Uterus (tissue), 2 donors: ENCODE data around the gene TLX2.

Source experiments
- POLR2A ChIP-seq, 2 donors: fragments of 450-650 bp; IDR thresholded peaks; one replicate each; pipeline ENCODE4 v1.6.1; 2016; ENCODE audit warnings: antibody characterized with exemption in 2 of 2, mild to moderate bottlenecking in 1 of 2, moderate library complexity in 1 of 2
- TF ChIP-seq, protein P1 (sequence below), 4 experiments: fragments of 200-600 bp in 2 of 4; fragments of 450-650 bp in 2 of 4; sonication (generic) in 2 of 4; IDR thresholded peaks; one replicate each; pipeline ENCODE4 v1.5.1; 2016 to 2019; ENCODE audit warnings: antibody characterized with exemption in 4 of 4, mild to moderate bottlenecking in 2 of 4, moderate library complexity in 1 of 4

DNA sequence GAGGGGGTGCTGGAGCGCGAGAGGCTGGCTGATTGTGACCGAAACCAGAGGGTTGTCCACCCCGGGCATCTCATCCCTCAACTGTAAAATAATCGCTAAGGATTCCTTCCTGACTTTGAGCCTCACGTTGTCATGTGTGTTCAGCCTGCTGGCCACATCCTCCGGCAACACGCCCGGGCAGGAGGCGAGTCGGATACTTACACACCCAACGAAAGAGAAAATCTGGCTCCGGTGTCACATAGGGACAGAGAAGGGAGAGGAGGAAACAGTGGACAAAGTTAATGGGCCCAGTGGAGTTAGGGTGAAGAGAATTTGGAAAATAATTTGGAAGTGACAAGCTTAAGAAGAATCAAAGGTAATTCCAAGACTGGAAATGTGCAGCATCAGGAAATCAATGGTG is 2.4 kb downstream of the TLX2 start:
- TF ChIP-seq, protein P1, sequence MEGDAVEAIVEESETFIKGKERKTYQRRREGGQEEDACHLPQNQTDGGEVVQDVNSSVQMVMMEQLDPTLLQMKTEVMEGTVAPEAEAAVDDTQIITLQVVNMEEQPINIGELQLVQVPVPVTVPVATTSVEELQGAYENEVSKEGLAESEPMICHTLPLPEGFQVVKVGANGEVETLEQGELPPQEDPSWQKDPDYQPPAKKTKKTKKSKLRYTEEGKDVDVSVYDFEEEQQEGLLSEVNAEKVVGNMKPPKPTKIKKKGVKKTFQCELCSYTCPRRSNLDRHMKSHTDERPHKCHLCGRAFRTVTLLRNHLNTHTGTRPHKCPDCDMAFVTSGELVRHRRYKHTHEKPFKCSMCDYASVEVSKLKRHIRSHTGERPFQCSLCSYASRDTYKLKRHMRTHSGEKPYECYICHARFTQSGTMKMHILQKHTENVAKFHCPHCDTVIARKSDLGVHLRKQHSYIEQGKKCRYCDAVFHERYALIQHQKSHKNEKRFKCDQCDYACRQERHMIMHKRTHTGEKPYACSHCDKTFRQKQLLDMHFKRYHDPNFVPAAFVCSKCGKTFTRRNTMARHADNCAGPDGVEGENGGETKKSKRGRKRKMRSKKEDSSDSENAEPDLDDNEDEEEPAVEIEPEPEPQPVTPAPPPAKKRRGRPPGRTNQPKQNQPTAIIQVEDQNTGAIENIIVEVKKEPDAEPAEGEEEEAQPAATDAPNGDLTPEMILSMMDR (IDR thresholded peaks at IDR 0.05) = no peak
- no peak for TF ChIP-seq POLR2A (IDR thresholded peaks at IDR 0.05)
